HG03439 (cell line): ENCODE data around the gene CDC42EP5.

Experiments
- ATAC-seq: cut with Tn5 transposase; IDR thresholded peaks from one replicate; pipeline ENCODE4 v1.9.1; 2021; ENCODE audit warnings: mild to moderate bottlenecking, moderate library complexity; ENCODE audit not compliant: unreplicated experiment

CDC42EP5 gene

DNA sequence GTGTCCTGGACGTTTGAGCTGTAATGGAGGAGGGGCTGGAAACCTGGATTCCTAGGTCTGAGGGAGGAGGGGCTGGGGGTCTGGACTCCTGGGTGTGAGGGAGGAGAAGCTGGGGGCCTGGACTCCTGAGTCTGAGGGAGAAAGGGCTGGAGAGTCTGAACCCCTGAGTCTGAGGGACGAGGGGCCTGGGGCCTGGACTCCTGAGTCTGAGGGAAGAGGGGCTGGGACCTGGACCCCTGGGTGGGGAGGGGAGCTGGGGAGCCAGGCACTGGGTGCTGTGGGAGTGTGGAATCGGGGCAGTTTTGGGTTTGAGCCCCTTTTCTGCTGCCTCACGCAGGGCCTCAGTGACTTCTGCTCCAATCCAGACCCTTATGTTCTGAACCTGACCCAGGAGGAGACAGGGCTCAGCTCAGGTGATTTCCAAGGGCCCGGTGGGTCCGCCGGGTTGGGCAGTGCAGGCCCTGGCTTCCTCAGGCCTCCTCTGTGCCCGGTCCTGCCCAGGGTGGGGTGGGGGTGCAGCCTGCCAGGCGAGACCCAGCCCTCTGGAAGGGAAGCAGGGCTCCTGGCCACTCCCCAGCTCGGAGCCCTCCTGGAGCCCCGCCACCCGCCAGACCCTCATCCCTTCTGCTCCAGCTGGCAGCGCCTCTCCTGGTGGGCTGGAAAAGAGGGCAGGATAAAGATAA is 43.4 kb downstream of the CDC42EP5 start:
- ATAC-seq = no peak

DNA sequence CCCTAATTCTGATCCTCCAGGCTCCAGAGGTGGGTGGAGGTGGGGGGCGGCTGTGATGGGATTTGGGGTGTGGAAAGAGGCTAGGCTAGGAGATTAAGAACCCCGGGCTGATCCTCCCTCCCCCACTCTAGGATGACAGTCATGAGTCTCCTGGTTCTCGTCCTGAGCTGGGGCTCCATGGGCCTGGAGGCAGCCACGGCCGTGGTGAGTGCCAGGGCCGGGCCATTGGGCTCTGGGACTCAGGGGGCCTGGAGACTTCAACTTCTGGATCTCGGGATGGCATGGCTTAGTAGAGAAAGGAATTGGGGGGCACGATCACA is 44.0 kb downstream of the CDC42EP5 start:
- ATAC-seq = no peak

DNA sequence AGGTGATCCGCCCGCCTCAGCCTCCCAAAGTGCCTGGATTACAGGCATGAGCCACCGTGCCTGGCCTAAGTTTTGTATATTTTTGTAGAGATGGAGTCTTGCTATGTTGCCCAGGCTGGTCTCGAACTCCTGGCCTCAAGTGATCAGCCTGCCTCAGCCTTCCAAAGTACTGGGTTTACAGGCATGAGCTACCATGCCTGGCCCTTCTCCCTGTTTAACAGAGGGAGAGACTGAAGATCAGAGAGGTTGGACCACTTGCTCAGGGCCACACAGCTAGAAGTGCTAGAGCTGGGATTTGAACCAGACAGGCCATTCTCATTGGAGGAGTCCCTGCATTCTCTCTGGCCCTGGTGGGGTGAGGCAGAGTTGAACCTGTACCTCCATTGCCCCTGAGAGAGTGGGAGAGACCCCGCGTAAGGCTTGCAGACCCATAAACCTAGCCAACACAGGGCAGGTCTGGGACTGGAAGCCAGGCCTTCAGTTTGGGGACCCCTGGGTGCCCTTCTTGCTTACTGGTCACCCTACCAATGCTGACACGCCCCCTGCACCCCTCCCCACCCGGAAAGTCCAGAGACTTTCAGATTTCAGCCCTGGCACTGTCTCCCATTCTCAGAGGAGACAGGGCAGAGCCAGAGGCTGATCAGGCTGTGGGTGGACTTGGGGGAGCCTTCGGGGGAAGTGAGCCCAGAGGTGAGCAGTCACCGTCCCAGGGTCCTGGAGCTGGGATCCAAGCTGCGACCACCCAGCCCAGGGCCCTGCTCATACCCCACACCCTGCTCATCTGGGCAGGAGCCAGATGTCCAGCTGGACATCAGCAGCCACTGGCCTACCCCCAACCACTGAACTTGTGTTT is 44.5 kb downstream of the CDC42EP5 start:
- no peak for ATAC-seq

DNA sequence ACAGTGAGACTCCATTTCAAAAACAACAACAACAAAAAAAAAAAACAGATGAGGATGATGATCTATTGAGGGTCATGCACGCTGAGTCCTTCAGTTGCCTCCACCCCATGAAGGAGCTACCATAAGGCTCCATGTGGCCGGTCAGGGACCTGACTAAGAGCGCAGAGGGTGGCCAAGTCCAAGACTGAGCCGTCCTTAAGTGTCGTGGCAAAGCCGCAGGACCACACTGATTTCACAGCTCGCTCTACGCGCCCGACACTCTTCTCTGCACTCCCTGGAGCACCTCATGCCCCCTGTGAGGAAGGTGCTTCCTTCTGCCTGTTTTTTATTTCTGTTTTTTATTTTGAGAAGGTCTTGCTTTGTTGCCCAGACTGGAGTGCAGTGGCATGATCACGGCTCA is 45.5 kb downstream of the CDC42EP5 start:
- ATAC-seq = no peak

DNA sequence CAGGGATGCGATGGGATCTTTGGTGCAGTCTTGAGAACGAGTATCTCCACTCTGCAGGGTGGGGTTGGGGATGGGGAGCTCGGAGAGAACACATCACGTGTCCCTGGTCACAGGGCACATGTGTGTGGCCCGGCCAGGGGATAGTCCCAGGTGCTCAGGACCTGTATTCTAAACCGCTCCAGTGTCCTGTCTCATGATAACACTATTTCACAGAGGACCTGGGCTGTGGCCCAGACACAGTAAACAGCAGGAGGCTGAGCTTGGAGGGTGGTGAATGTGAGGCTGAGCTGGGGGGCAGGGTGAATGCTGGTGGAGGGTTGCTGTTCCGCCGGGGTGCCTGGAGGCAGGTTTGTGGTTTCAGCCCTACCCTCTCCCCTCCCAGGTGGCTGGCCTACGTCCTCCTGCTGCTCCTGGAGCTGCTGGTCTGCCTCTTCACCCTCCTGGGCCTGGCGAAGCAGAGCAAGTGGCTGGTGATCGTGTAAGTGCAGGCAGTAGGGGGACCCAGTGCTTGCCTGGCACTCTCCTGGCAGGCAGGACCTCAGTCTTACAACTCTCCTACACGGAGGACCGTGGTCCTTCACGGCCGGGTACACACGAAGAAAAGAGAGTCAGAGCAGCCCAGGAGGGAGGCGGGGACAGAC is 46.7 kb downstream of the CDC42EP5 start:
- ATAC-seq = no peak

DNA sequence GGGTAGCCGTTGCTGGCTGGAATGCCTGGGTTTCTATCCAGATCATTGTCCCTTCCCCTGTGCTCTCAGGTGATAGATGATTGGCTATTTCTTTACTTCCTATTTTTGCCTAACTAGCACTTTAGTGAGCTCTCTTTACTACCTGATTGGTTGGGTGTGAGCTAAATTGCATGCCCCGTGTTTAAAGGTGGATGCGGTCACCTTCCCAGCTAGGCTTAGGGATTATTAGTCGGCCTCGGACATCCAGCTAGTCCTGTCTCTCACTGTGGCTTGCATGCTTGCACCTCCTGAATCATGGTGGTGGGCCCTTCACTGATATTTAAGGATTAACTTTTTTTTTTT is 47.7 kb downstream of the CDC42EP5 start:
- no peak for ATAC-seq

DNA sequence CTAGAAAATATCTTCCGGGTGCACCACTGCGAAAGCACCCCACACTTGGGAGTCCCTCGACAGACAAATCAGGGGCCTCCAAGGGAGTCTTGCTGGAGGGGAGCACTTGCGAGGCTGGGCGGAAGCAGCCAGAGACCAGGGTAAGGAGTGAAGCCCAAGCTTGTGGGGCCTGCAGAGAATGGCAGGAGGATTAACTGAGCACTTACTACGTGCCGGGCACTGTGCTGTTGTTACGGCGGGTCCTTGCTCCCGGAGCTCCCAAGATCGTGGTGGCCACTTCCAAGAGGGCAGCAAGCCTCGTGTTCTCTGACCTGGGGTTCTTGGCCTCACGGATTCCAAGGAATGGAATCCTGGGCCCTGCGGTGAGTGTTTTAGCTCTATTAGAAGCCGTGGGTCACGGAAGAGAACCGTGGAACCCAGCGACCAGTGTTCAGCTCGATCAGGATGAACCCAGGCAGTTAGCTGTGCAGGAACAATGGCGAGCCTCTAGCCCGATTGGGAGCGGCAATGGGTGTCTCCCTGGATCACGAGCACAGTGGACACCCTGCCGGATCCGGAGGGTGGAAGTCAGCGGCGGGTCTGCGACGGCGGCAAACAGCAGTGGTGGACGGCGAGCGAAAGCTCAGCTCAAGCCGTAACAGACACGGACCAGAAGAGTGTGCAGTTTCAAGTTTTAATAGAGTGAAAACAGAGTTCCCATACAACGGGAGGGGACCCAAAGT is 48.3 kb downstream of the CDC42EP5 start:
- ATAC-seq = no peak

DNA sequence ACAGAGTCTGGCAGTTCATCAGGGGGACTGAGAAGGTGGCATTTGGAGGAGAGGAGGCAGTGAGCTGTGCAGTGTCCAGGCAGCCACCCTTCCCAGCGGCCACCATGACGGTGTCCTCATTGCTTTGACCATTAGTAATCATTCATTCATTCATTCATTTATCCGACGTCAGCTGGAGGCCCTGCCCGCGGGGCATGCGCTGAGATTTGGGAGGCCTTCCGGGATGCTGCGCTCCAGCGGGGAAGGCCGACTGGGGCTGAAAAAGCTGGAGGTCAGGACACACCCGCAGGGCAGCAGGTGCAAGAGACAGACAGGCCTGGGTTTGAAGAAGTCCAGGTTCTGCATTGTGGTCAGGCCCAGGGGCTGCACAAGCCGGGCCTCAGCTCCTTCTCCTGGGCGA is 48.9 kb downstream of the CDC42EP5 start:
- no peak for ATAC-seq

DNA sequence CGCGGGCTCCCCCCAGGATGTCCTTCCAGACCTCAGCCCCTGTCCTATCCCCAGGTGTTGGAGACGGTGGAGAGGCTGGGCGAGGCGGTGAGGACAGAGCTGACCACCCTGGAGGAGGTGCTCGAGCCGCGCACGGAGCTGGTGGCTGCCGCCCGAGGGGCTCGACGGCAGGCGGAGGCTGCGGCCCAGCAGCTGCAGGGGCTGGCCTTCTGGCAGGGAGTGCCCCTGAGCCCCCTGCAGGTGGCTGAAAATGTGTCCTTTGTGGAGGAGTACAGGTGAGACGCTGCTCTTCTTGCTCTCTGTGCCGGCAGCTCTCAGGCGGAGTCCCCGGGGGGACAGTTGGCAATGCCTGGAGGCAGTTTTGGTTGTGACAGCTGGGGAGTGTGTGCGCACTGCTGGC is 51.0 kb downstream of the CDC42EP5 start:
- ATAC-seq = no peak

DNA sequence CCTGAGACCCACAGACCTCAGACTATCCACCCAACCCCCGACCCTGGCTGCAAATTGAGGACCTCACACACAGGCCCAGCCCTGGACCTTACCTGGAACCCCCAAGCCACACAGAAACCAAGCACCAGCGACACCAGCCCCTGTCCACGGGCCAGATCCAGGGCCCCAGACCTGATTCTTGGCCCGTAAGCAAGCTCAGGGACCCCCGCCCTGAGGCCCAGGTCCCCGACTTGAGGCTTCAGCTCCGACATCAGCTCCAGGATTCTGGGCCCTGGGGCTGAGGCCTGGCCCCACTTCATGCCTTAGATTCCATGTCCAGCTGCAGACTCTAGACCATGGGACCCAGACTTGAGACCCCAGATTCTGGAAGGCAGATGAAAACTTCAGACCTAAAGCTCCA is 51.6 kb downstream of the CDC42EP5 start:
- ATAC-seq = no peak

DNA sequence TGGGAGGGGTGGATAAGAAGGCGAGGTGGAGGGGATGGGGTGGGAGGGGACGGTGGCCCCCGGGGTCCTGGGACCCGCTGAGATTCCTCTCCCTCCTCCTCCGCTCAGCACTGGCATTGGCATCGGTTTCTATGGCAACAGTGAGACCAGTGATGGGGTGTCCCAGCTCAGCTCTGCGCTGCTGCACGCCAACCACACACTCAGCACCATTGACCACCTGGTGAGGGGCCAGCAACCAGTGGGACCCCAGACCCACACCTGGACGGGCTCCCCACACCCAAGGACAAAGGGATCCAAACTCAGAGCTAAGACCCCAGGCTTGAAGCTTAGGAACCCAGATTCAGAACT is 52.0 kb downstream of the CDC42EP5 start:
- ATAC-seq = no peak

DNA sequence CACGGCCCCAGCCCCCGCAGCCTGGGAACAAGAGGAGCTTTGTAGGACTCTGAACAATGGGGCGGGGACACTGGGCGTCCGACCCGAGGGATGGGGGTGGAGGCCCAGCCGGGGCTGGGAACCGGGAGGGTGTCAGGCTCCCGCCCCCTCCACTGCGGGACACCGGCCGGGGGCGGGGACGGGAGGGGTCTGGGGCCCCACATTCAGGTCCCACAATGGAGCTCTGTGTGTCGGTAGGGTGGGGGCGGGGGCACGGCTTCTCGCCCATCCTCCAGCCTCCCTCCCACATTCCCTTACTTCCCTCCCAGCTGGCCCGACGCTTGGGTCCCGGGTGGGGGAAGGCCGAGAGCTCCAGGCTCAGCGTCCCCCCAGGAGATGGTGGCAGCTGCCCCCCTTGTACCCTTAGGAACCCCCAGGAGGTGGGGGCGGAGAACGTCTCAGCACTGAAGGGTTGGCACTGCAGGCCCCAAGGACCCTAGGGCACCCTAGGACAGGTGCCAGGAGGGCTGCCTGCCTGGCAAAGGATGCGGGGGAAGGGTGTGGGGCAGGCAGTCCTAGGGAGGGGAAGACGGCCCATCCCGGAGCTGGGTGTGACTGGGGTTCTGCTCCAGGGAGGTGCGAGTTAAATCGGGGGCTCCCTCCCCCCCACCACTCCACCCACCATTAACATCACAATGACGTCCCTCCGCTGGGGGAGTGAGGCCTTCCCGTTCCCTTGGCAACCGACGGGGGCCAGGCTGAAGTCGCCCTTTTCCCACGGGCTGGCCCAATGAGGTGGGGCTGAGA is 52.5 kb downstream of the CDC42EP5 start:
- ATAC-seq = no peak

DNA sequence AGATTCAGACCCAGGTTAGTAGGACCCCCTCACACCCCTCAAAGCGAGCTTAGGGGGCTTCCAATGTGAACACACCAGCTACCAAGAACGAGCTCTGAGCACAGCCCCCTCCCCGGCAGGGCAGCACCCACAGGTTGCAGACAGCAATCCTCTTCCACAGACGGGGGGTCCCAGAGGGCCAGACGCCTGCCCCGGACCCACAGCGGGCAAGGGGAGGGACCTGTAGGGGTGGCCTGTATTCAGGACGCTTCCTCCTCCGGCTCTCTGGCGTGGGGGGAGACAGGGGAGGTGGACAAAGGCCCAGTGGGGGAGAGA is 53.1 kb downstream of the CDC42EP5 start:
- no peak for ATAC-seq

DNA sequence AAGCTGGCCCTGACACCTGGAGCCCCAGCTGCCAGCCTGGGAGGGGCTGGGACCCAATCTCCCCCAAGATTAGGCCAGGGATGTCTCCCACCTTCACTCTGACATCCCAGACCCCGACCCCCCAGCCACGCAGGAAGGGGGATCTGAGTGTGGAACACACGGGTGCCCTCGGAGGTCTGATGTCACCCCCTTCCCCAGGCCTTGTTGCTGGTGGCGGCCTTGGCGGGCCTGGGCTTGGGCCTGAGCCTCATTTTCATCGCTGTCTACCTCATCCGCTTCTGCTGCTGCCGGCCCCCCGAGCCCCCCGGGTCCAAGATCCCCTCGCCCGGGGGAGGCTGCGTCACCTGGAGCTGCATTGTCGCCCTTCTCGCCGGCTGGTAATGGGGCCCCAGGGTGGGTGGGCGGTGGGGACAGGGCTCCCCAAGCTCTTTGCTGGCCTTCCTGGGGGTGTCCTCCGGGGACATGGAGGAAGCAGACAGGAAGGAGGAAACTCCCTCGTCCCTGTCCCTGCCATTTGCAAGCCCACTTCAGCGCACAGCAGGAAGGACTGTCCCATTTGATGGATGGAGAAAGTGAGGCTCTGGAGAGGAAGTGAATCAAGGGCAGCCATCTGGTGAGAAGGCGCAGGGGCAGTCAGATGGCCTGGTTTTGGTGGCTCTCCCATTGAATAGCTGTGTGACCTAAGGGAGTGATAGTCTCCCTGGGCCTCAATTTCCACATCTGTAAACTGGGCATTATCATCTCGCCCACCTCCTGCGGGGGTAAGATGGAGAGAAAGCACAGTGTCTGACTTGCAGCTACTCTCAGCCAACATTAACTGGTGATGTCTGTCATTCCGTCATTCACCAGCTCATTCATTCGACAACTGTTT is 53.9 kb downstream of the CDC42EP5 start:
- ATAC-seq = no peak

DNA sequence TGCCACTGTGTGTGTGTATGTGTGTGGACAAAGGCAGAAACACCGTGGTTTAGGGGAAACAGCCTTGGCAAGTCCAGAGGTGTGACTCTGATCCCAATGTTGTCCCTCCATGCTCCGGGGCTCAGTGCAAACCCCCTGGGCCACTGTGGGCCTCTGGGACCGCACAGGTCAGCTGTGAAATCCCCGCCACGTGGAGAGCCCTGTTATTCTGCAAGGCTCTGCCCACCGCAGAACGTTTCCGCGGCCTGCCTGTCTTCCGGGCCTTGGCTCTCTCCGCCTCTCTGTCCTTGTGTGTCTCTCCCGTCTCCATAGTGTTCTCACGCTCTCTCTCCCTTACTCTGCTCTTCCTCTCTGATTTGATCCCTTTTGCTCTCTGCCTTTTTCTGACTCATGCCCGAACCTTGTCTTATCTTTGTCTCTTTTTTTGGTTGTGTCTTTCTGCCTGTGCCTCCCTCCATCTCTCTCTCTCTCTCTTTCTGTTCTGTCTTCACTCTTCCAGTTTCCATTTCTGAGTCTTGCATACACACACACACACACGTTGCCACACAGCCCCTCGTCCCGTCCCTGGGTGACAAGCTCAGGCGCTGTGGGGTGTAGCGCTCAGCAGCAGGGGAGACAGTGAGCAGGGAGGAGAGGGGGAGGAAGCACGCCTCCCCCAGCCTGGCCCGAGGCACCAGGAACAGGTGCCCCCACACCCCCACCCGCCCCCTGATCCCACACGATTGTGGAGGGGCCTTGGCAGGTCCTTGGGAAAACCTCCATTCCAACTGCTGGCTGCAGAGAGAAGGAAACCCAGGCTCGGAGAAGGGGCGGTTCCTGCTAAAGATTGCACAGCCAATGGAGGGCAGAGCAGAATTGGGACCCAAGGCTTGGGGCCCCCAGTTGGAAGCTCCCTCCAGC is 54.8 kb downstream of the CDC42EP5 start:
- no peak for ATAC-seq

DNA sequence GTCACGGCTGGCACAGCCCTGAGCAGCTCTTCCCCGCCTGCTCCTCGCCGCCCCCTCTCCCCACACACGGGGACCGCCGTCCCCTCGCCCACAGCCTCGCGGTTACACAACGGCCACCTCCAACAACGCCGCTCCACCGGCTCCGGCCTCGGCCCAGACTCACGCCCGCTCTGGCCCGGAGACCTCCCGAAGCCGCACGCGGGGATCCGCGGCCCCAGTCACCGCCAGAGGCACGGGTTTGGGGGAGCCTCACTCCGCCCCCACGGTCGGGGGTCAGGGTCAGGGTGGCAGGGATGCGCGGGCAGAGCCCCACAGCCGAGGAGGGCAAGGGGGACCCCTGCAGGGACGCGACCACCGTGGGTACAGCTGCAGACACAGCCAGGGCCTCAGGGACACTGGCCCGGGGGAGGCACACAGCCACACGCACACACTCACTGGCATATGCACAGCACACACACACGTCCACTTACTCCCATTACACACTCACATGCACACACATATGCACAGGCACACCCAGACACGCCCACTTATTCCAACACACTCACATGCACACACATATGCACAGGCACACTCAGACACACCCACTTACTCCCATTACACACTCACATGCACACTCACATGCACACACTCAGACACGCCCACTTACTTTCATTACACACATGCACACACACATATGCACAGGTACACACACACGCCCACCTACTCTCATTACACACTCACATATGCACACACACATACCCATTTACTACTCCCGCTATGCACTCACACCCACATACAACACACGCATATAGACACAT is 56.2 kb downstream of the CDC42EP5 start:
- no peak for ATAC-seq

DNA sequence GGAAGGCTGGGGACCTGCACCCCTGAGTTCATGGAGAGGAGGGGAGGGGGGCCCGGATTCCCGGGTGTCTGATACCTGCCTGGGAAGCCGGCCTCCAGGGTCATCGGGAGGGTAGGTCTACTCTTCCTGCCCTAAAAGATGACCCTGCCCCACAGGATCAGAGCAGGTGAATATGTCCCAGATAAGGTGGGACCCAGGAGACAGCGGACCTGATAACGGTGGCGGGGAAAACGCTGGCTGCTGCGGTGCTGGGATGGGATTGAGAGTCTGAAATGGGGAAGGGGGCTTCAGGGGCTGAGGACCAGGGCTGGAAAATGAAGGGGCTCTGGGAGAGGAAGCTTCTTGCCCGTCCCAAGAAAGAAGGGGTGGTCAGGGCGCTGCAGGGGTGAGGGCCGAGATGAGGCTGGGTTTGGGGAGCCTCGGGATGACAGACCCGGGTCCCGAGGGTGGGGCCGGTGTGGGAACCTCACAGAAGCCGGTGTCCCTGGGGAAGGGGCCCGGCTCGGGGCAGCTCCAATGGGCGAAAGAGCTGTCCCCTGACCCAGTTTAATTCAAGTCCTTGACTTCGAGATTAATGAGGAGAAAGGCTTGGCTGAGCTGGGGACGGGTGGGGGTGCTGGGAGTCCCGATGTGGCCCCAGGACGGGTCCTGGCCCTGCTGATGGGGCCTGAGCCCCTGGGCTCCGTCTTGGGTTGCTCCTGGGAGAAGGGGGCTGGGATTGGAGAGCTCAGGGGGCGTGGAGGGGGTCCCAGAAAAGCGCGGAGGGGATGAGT is 57.0 kb downstream of the CDC42EP5 start:
- ATAC-seq = no peak
